Body of pancreas (tissue), 4 donors: ENCODE data around the gene PARP8.

Source experiments
- CTCF ChIP-seq, 7 experiments: fragments of 450-650 bp in 4 of 7; fragments of 200-600 bp in 3 of 7; sonication (generic) in 3 of 7; IDR thresholded peaks; one replicate each; pipeline ENCODE4 v1.5.1; 2016 to 2019; ENCODE audit warnings: antibody characterized with exemption in 7 of 7
- POLR2A ChIP-seq, 3 donors: fragments of 450-650 bp; IDR thresholded peaks; one replicate each; pipeline ENCODE4 v1.6.1; 2016; ENCODE audit warnings: antibody characterized with exemption in 3 of 3, mild to moderate bottlenecking in 2 of 3

GRCh38 chr5:50711280-50711679, 44.8 kb downstream of the PARP8 start:
- TF ChIP-seq CTCF (IDR thresholded peaks at IDR 0.05) = no peak
- no peak for TF ChIP-seq POLR2A (IDR thresholded peaks at IDR 0.05)
